Suprapubic skin (tissue), 4 donors: ENCODE measurements around the gene FBRS.

Experiments used
- POLR2A ChIP-seq, 2 donors: fragments of 450-650 bp; IDR thresholded peaks; one replicate each; pipeline ENCODE4 v1.6.1; 2017; ENCODE audit warnings: antibody characterized with exemption in 2 of 2, mild to moderate bottlenecking in 2 of 2, moderate library complexity in 2 of 2
- POLR2AphosphoS5 ChIP-seq, 3 donors: sonication (generic); formaldehyde crosslinking; IDR thresholded peaks; one replicate each; pipeline ENCODE4 v1.6.1; 2017; ENCODE audit warnings: antibody characterized with exemption in 3 of 3
- TF ChIP-seq, protein P1 (sequence below), 2 donors: fragments of 200-600 bp in 1 of 2; fragments of 450-650 bp in 1 of 2; sonication (generic) in 1 of 2; IDR thresholded peaks; one replicate each; pipeline ENCODE4 v1.5.1; 2016 to 2019; ENCODE audit warnings: antibody characterized with exemption in 2 of 2, mild to moderate bottlenecking in 1 of 2, moderate library complexity in 1 of 2

DNA sequence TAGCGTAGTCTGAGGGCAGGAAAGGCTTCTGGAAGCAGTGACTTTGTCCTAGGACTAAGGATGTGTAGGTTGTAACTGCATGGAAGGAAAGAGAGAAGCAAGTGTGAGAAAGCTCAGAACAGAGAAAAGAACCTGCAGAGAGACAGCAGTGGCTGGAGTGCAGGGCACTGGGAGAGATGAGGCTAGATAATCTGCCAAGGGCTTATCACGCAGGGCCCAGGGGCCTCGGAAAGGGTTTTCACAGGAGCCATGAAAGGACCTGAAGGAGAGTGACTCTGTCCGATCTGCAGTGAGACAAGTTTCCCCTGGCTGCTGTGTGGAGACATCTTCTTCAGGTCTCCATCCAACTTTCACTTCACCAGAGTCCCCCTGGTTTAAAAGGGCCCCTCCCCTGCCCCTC is 33.7 kb downstream of the FBRS start:
- TF ChIP-seq, protein P1, sequence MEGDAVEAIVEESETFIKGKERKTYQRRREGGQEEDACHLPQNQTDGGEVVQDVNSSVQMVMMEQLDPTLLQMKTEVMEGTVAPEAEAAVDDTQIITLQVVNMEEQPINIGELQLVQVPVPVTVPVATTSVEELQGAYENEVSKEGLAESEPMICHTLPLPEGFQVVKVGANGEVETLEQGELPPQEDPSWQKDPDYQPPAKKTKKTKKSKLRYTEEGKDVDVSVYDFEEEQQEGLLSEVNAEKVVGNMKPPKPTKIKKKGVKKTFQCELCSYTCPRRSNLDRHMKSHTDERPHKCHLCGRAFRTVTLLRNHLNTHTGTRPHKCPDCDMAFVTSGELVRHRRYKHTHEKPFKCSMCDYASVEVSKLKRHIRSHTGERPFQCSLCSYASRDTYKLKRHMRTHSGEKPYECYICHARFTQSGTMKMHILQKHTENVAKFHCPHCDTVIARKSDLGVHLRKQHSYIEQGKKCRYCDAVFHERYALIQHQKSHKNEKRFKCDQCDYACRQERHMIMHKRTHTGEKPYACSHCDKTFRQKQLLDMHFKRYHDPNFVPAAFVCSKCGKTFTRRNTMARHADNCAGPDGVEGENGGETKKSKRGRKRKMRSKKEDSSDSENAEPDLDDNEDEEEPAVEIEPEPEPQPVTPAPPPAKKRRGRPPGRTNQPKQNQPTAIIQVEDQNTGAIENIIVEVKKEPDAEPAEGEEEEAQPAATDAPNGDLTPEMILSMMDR (IDR thresholded peaks at IDR 0.05), result no peak
- TF ChIP-seq POLR2AphosphoS5 (IDR thresholded peaks at IDR 0.05), result no peak
- TF ChIP-seq POLR2A (IDR thresholded peaks at IDR 0.05), result no peak
